Ammon's horn (tissue), 1 donor: ENCODE data around the gene METTL24.
A peak's percentile ranks its signal among the peaks of the same experiment; 100 is the strongest.

ENCODE experiments used
- DNase-seq: peaks from one replicate; pipeline ENCODE4 v3.0.0-alpha.2; 2016; ENCODE audit warnings: low spot score

METTL24 gene

DNA sequence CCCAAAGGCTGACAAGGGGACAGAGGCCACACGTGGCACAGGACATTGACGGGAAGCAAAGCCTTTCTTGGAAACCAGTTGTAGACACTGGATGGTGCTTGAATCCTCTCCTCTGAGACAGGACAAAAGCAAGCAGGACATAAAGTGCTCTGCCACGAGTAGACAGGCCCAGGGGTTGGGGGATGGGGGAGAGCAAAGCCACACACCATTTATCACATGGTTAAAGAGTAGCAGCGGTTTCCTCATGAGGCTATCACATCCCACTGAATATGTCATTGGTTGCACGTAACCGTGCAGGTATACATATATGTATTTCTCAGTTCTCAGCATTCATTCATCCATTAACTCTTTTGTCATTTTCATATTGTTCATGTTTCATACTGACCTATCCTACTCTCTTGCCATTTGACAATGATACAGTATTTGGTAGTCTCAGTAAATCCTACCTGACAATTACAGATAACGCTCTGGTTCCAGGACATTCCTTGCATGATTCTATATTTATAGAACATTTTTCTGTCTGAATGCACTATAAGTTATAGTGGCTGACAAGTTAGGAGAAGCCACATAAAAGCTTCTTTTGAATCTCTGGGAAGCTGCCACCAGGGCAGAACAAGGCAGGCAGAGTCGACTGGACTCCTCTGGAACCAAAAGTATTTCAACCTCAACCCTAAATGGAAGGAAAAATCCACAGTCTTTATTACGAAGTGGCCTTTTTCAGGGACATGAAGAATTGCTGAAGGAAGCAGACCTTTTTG, 23.5 kb downstream of the METTL24 start:
- DNase-seq: no peak

- no peak for DNase-seq
These were observed 25.9 kb downstream of the METTL24 start for GRCh38 chr6:110332281-110332680.

DNA sequence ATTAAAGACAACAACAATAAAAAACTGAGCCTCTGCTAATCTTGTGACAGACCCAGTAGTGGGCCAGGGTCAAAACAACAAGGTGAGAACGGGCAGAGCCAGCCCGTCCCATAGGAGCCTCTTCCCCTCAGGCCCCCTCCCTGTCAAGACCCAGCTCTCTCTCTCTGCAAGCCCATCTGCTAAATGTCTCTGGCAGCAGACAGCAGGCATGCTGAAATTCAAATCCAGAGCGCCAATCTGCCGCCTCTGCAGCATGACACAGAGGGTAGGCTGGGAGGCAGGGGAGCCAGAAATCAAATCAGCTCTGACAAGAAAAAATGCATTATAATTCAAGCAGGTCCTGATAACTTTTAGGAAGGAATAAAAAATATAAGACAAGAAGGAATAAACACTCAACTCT, 26.3 kb downstream of the METTL24 start:
- DNase-seq: peak; percentile 71

- DNase-seq: no peak
These were observed 26.8 kb downstream of the METTL24 start for GRCh38 chr6:110331390-110331789.

- no peak for DNase-seq
These were observed 28.3 kb downstream of the METTL24 start for GRCh38 chr6:110329714-110330436.

DNA sequence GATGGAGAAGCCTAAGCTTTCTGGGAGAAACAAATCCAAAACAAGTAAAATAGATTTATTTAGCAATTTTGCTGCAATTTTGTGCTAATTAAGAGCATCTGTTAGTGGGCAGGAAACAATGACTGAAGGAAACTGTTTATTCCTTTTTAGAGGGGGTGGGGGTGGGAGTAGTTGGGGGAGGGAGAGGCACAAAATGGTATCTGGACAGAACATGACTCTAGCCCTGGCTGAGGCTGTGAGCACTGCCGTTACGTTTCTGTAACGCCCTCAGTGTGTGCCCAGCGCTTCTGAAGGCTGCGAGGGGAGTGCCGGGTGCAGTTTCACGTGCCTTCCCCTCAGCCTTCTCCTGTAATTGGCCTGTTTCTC, 28.8 kb downstream of the METTL24 start:
- DNase-seq: peak; percentile 45

DNA sequence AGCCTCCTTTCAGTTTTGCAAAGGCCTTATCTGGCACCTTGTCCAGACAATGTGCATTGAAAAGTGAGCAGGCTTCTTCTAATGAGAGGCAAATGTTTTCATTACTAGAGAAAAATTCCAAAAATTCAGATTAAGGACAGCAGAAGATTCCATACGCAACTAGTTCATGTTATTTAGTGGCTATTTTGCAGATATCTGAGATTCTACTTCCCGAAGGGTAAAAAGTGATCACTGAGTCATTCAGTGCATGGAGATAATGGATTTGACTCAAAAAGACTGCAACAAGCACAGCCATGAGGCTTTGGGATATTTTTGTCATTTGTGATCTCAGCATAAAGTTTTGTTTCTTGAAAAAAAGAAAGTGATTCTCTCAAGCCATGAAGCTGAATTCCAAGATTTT, 29.9 kb downstream of the METTL24 start:
- DNase-seq: no peak

GRCh38 chr6:110327391-110327790, 30.8 kb downstream of the METTL24 start:
- no peak for DNase-seq

DNA sequence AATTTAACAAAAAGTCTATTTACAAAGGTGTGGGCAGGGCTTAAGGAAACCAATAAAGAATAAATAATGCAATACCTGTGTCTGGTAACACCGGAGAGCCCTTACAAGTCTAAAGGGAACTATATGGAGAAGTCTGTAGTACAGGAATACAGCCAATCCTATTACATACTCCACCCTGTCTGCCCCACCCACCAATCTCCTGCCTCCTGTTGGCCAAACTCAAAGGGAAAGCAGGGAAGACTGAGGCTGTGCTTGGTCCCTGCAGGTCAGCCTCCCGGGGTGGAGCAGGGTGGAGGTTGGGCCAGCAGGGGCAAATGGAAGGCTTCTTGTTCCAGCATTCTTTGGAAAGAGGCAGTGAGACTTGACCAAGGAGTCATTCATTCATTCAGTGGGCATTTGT, 31.5 kb downstream of the METTL24 start:
- no peak for DNase-seq

GRCh38 chr6:110326057-110326456, 32.1 kb downstream of the METTL24 start:
- DNase-seq: no peak

DNA sequence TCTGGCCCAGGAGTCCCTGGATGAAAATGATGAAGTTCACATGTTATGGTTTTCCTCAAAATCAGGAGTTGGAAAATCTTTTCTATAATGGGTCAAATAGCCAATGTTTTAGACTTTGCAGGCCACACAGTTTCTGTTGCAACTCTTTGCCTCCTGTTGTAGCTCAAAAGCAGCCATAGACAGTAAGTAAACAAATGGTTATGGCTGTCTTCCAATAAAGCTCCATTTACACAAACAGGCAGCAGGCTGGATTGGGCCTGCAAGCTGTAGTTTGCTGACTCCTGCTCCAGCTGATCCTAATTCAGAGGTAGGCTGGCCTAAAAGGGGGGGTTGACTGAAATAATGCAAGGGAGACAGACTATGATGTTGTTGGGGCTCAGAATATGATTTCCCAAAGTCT, 33.0 kb downstream of the METTL24 start:
- peak; percentile 47 for DNase-seq

- DNase-seq: no peak
These were observed 33.6 kb downstream of the METTL24 start for GRCh38 chr6:110324548-110324947.

DNA sequence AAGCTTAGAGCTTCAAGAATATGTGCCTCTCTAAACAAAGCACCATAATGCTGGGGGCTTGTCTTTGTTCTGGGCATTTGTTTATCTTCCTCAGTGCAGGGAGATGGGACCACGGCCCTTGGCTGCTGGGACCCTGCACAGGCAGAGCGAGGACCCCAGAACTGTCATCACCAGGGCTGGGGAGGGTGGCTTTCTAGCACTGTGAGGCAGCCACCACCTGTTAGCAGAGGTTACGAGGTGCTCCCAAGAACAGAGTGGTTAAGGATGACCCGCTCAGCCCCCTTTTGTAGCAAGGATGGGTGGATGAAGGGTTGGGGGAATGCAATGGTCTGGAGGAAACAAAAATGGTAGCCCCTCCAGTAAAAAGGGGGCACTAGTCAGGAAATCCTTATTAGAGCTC, 34.9 kb downstream of the METTL24 start:
- DNase-seq: no peak

- no peak for DNase-seq
These were observed 35.3 kb downstream of the METTL24 start for GRCh38 chr6:110322874-110323242.

- peak; percentile 62 for DNase-seq
These were observed 35.8 kb downstream of the METTL24 start for GRCh38 chr6:110322151-110322873.

DNA sequence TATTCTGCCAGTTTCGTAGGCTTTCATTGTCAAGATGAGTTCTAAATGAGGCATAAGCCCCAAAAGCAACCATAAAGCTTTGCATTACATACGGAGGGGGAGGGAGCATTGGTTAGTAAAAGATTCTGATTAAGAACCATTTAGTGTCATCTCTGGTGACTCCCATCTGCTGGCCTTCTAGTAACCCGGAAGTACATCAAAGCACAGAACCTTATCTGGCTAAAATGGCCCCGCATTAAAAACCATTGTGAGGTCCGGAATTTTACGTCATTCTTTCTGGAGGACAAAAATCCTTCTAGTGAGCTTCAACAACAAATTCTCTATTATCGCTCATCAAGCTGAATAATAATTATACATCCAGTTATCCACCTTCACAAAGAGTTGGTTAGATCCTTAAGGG, 37.8 kb downstream of the METTL24 start:
- DNase-seq: no peak

GRCh38 chr6:110319843-110320242, 38.3 kb downstream of the METTL24 start:
- DNase-seq: no peak

DNA sequence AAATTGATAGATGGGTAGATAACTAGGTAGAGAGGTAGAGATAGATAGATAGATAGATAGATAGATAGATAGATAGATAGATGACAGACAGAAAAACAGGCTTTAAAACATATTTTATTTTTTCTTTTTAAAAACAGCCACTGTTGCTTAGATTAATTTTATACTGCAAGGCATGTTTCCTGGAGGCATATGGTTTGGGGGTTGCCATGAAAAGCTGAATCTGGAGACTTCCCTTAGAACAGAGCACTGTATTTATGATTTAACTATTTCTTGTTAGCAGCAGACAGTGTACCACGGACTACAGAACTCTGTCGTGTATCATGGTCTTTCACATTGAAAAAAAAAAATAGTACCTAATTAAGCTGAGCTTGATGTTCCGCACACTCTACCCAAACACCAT, 38.8 kb downstream of the METTL24 start:
- no peak for DNase-seq

DNA sequence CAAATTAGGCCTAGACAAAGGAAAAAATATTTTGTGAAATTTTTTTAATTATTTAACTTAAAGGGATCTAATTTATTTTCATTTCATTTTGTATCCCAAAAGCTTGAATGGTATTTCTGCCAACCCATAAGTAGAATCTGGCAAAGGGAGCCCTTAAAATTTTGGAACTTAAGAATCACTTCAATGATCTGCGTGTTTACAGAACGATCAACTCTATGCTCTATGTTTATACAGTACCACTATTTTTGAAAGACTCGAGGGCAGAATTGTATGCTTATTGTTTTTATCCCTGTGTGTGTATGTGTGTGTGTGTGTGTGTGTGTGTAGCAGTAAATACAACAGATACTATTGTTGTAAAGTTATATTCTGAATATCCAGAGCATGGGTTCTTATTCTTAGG, 39.2 kb downstream of the METTL24 start:
- DNase-seq: no peak

- no peak for DNase-seq
These were observed 40.5 kb downstream of the METTL24 start for GRCh38 chr6:110317646-110318045.

- peak; percentile 37 for DNase-seq
These were observed 41.0 kb downstream of the METTL24 start for GRCh38 chr6:110317189-110317588.

DNA sequence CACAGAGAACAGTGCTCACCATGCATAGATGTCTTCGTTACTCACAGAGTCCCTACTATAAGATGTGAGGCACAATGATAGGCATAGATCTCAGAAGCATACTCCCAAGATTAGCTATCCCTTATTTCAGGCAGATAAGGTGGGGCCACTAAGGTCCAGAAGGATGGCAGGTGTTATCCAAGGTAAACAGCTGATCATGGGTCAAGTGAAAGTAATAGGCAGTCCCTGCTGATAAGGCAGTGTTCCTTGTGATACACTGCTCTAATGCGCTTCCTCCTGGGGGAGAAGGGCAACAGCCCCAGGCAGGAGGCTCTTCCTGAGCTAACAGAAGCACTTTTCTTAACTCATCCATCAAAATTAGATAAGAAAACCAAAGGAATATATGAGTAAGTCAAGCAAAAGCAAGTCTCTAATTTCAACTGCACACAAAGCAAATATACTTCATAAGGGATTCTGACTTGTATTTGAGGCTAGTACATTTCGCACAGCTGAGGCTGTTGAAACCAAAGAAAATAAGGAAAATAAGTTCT, 42.2 kb downstream of the METTL24 start:
- DNase-seq: no peak
